ENCODE results near the gene HDGFL2. TPM values are rescaled to one million over a fixed set of nuclear protein-coding genes. Genes with fewer than 3 reads are reported as not detected.

The HDGFL2 gene
- total and polyA plus RNA-seq, 4 donors, result 23.5 to 91.2 (median 64.4) TPM

GRCh38 chr19:4464815-4465581 is 7.1 kb upstream of the HDGFL2 start:
- H3K27ac ChIP-seq (ENCODE audit: low read depth, low read length), result no peak overlapping the region
- H3K36me3 ChIP-seq (ENCODE audit: control insufficient read depth, insufficient read depth, low read length), result no peaks in the 10 kb centered on the region
- 95% methylated on average over 5 of the region's 8 CpGs for WGBS (ENCODE audit: insufficient coverage)
- no peaks in the 10 kb centered on the region for H3K4me1 ChIP-seq (ENCODE audit: control insufficient read depth, insufficient read depth, low read length)
- DNase-seq (ENCODE audit: low read depth in 4 of 6, low spot score in 6 of 6), result no peak
- no peaks in the 10 kb centered on the region for H3K27me3 ChIP-seq (ENCODE audit: control insufficient read depth, insufficient read depth, low read length)
- no peaks in the 10 kb centered on the region for H3K9me3 ChIP-seq (ENCODE audit: control insufficient read depth, insufficient read depth, low read length)
- H3K4me3 ChIP-seq (ENCODE audit: low read depth, low read length), result no peak overlapping the region

GRCh38 chr19:4467835-4468234 is 4.3 kb upstream of the HDGFL2 start:
- DNase-seq (ENCODE audit: low read depth in 4 of 6, low spot score in 6 of 6), result no peak
- 83% methylated on average over 1 of the region's 3 CpGs for WGBS (ENCODE audit: insufficient coverage)
- H3K36me3 ChIP-seq (ENCODE audit: control insufficient read depth, insufficient read depth, low read length), result no peaks in the 10 kb centered on the region
- H3K9me3 ChIP-seq (ENCODE audit: control insufficient read depth, insufficient read depth, low read length), result no peaks in the 10 kb centered on the region
- no peak overlapping the region for H3K27ac ChIP-seq (ENCODE audit: low read depth, low read length)
- H3K4me1 ChIP-seq (ENCODE audit: control insufficient read depth, insufficient read depth, low read length), result peaks cover 12% of the 10 kb centered on the region
- no peaks in the 10 kb centered on the region for H3K27me3 ChIP-seq (ENCODE audit: control insufficient read depth, insufficient read depth, low read length)
- H3K4me3 ChIP-seq (ENCODE audit: low read depth, low read length), result no peak overlapping the region

- whole genome bisulfite sequencing (ENCODE audit: insufficient coverage), result under 1% methylated on average over 29 of the region's 33 CpGs
- peak overlapping the region; percentile 92 for H3K27ac ChIP-seq (ENCODE audit: low read depth, low read length)
Observed at GRCh38 chr19:4471403-4472173, 509 bp upstream of the HDGFL2 start.

GRCh38 chr19:4473011-4473762 is 1.1 kb downstream of the HDGFL2 start:
- peaks cover 40% of the 10 kb centered on the region for H3K4me1 ChIP-seq (ENCODE audit: control insufficient read depth, insufficient read depth, low read length)
- H3K27ac ChIP-seq (ENCODE audit: low read depth, low read length), result no peak overlapping the region
- no peak for DNase-seq (ENCODE audit: low read depth in 4 of 6, low spot score in 6 of 6)
- H3K36me3 ChIP-seq (ENCODE audit: control insufficient read depth, insufficient read depth, low read length), result peaks cover 35% of the 10 kb centered on the region
- H3K27me3 ChIP-seq (ENCODE audit: control insufficient read depth, insufficient read depth, low read length), result no peaks in the 10 kb centered on the region
- WGBS (ENCODE audit: insufficient coverage), result 18% methylated on average over 24 of the region's 25 CpGs
- H3K9me3 ChIP-seq (ENCODE audit: control insufficient read depth, insufficient read depth, low read length), result no peaks in the 10 kb centered on the region
- H3K4me3 ChIP-seq (ENCODE audit: low read depth, low read length), result peak overlapping the region; percentile 75

More at GRCh38 chr19:4471403-4472173, 509 bp upstream of the HDGFL2 start:
- Histone ChIP-seq H3K4me1 (ENCODE audit: control insufficient read depth, insufficient read depth, low read length) (peaks cover 40% of the 10 kb centered on the region), H3K27me3 (ENCODE audit: control insufficient read depth, insufficient read depth, low read length) (no peaks in the 10 kb centered on the region), H3K36me3 (ENCODE audit: control insufficient read depth, insufficient read depth, low read length) (peaks cover 20% of the 10 kb centered on the region), H3K4me3 (ENCODE audit: low read depth, low read length) (peak overlapping the region; percentile 60), H3K9me3 (ENCODE audit: control insufficient read depth, insufficient read depth, low read length) (no peaks in the 10 kb centered on the region)
- DNase-seq (ENCODE audit: low read depth in 4 of 6, low spot score in 6 of 6), result peak; percentile 99 to 100 (median 100)

GRCh38 chr19:4473763-4474513 is 1.8 kb downstream of the HDGFL2 start:
- 18% methylated on average over 22 of the region's 23 CpGs for whole genome bisulfite sequencing (ENCODE audit: insufficient coverage)
- Histone ChIP-seq H3K27ac (ENCODE audit: low read depth, low read length) (peak overlapping the region; percentile 76), H3K9me3 (ENCODE audit: control insufficient read depth, insufficient read depth, low read length) (no peaks in the 10 kb centered on the region), H3K4me3 (ENCODE audit: low read depth, low read length) (peak overlapping the region; percentile 44), H3K36me3 (ENCODE audit: control insufficient read depth, insufficient read depth, low read length) (peaks cover 43% of the 10 kb centered on the region), H3K4me1 (ENCODE audit: control insufficient read depth, insufficient read depth, low read length) (peaks cover 40% of the 10 kb centered on the region), H3K27me3 (ENCODE audit: control insufficient read depth, insufficient read depth, low read length) (no peaks in the 10 kb centered on the region)
- no peak for DNase-seq (ENCODE audit: low read depth in 4 of 6, low spot score in 6 of 6)

- no peaks in the 10 kb centered on the region for H3K27me3 ChIP-seq (ENCODE audit: control insufficient read depth, insufficient read depth, low read length)
- no peaks in the 10 kb centered on the region for H3K9me3 ChIP-seq (ENCODE audit: control insufficient read depth, insufficient read depth, low read length)
- H3K27ac ChIP-seq (ENCODE audit: low read depth, low read length), result peak overlapping the region; percentile 76
- 2% methylated on average over 6 of the region's 13 CpGs for WGBS (ENCODE audit: insufficient coverage)
- H3K4me3 ChIP-seq (ENCODE audit: low read depth, low read length), result peak overlapping the region; percentile 44
- DNase-seq (ENCODE audit: low read depth in 4 of 6, low spot score in 6 of 6), result peak in 4 of 6 donors; percentile 48 to 93 (median 78)
- peaks cover 40% of the 10 kb centered on the region for H3K4me1 ChIP-seq (ENCODE audit: control insufficient read depth, insufficient read depth, low read length)
- H3K36me3 ChIP-seq (ENCODE audit: control insufficient read depth, insufficient read depth, low read length), result peaks cover 49% of the 10 kb centered on the region
Observed at GRCh38 chr19:4474514-4475022, 2.5 kb downstream of the HDGFL2 start.

- WGBS (ENCODE audit: insufficient coverage), result 86% methylated on average over 13 of the region's 16 CpGs
- Histone ChIP-seq H3K9me3 (ENCODE audit: control insufficient read depth, insufficient read depth, low read length) (no peaks in the 10 kb centered on the region), H3K27ac (ENCODE audit: low read depth, low read length) (no peak overlapping the region), H3K4me3 (ENCODE audit: low read depth, low read length) (no peak overlapping the region), H3K27me3 (ENCODE audit: control insufficient read depth, insufficient read depth, low read length) (no peaks in the 10 kb centered on the region), H3K36me3 (ENCODE audit: control insufficient read depth, insufficient read depth, low read length) (peaks cover 71% of the 10 kb centered on the region), H3K4me1 (ENCODE audit: control insufficient read depth, insufficient read depth, low read length) (peaks cover 31% of the 10 kb centered on the region)
- DNase-seq (ENCODE audit: low read depth in 4 of 6, low spot score in 6 of 6), result no peak
Observed at GRCh38 chr19:4477034-4477801, 5.1 kb downstream of the HDGFL2 start.

GRCh38 chr19:4482721-4483364 is 10.7 kb downstream of the HDGFL2 start:
- Histone ChIP-seq H3K4me1 (ENCODE audit: control insufficient read depth, insufficient read depth, low read length) (no peaks in the 10 kb centered on the region), H3K27me3 (ENCODE audit: control insufficient read depth, insufficient read depth, low read length) (no peaks in the 10 kb centered on the region), H3K27ac (ENCODE audit: low read depth, low read length) (no peak overlapping the region), H3K9me3 (ENCODE audit: control insufficient read depth, insufficient read depth, low read length) (no peaks in the 10 kb centered on the region), H3K36me3 (ENCODE audit: control insufficient read depth, insufficient read depth, low read length) (peaks cover 82% of the 10 kb centered on the region), H3K4me3 (ENCODE audit: low read depth, low read length) (no peak overlapping the region)
- WGBS (ENCODE audit: insufficient coverage), result 94% methylated on average over 28 of the region's 35 CpGs
- DNase-seq (ENCODE audit: low read depth in 4 of 6, low spot score in 6 of 6), result no peak

Measured in spinal cord (tissue), 10 donors.